Heart left ventricle (tissue), 16 donors: ENCODE results near the gene OGFR. TPM values are rescaled to one million over a fixed set of nuclear protein-coding genes. Genes with fewer than 3 reads are reported as not detected.

Experiments
- ATAC-seq, 4 donors: fragments of 200-7000 bp; cut with Tn5 transposase; one replicate each; pipeline ENCODE4 v1.9.1; 2020 to 2022; ENCODE audit warnings: moderate library complexity in 4 of 4, mild to moderate bottlenecking in 3 of 4, moderate number of reproducible peaks in 1 of 4
- DNase-seq, 5 donors: peaks; one replicate each; pipeline ENCODE4 v3.0.0-alpha.2; 2020
- H3K27ac ChIP-seq, 12 donors: fragments of 200-600 bp; sonication (generic) in 4 of 12; one replicate each; pipeline versions ENCODE4 v1.5.0 to v1.8.0; 2016 to 2022; ENCODE audit warnings: mild to moderate bottlenecking in 2 of 12
- H3K27me3 ChIP-seq, 9 donors: fragments of 200-600 bp; sonication (generic) in 2 of 9; one replicate each; pipeline versions ENCODE4 v1.5.1 to v1.8.0; 2016 to 2022; ENCODE audit warnings: mild to moderate bottlenecking in 3 of 9
- H3K36me3 ChIP-seq, 9 donors: fragments of 200-600 bp; sonication (generic) in 2 of 9; one replicate each; pipeline versions ENCODE4 v1.5.0 to v1.8.0; 2018 to 2022; ENCODE audit warnings: mild to moderate bottlenecking in 2 of 9
- H3K4me1 ChIP-seq, 12 donors: fragments of 200-600 bp; sonication (generic) in 4 of 12; one replicate each; pipeline versions ENCODE4 v1.5.0 to v1.8.0; 2016 to 2022; ENCODE audit warnings: mild to moderate bottlenecking in 3 of 12
- H3K4me3 ChIP-seq, 12 donors: fragments of 200-600 bp; sonication (generic) in 4 of 12; one replicate each; pipeline versions ENCODE4 v1.5.0 to v1.8.0; 2017 to 2022; ENCODE audit warnings: mild to moderate bottlenecking in 9 of 12, moderate library complexity in 4 of 12
- H3K9me3 ChIP-seq, 12 donors: fragments of 200-600 bp; sonication (generic) in 4 of 12; one replicate each; pipeline versions ENCODE4 v1.5.0 to v1.8.0; 2016 to 2022; ENCODE audit warnings: mild to moderate bottlenecking in 1 of 12
- POLR2A ChIP-seq, 2 donors: fragments of 450-650 bp; IDR thresholded peaks; one replicate each; pipeline ENCODE4 v1.6.1; 2017; ENCODE audit warnings: antibody characterized with exemption in 2 of 2, mild to moderate bottlenecking in 2 of 2, moderate library complexity in 2 of 2
- WGBS, 4 donors: extraction: QIAGEN DNeasy Blood & Tissue Kit in 2 of 4; methylation state at CpG; one replicate each; pipeline versions ENCODE4 v1.1.5 to v1.1.7; 2013 to 2018; 5-methylcytosine and 5-hydroxymethylcytosine counted together
- intact Hi-C, 10 donors: fragments of 100-400 bp; cut with DNase I; formaldehyde crosslinking; loops; one replicate each; pipeline versions ENCODE4 v1.11.1 to v1.14.2; 2022
- polyA plus RNA-seq, 2 donors: library from polyadenylated mRNA; stranded (reverse); fragments of 200-250 nt; gene quantifications; one replicate each; pipeline ENCODE4 v1.2.3, GENCODE V29; 2013
- total RNA-seq, 9 donors: library from RNA; depleted of rRNA in 2 of 9; stranded (reverse); fragments of >200 nt in 2 of 9; fragmentation: NEBNext Ultra II Directional in 3 of 9; extraction: Animal tissue kit (Norgen Biotek cat#: 25700) in 3 of 9; gene quantifications; one replicate each; pipeline versions ENCODE4 v1.1.0 to v1.2.4, GENCODE V29; 2016 to 2023
- TF ChIP-seq, protein P1 (sequence below), 12 donors: fragments of 200-600 bp; sonication (generic) in 4 of 12; IDR thresholded peaks; one replicate each; pipeline versions ENCODE4 v1.5.0 to v1.8.0; 2018 to 2022; ENCODE audit warnings: antibody characterized with exemption in 12 of 12, mild to moderate bottlenecking in 5 of 12
- donor health status: ischemic (EF 13 %, LVEDD 7.1; RV severe dilation, severe dysfunction).
- donor health status: healthy with polysubstance abuse.
- donor health status: DM: no; HTN: yes; CAD: no.
- donor health status: DM: no; HTN: no; CAD: no.
- donor health status: ischemic (EF 25% LVEDD 6.9; RV normal size, moderate dysfunction).
- donor health status: ischemic (EF 25% LVEDD 5.7; RV mildly dilated, moderate dysfunction).
- donor health status: healthy.
- donor health status: DM: yes; HTN: yes; CAD: no.
- donor health status: ischemic (EF 35%, LVEDD 5.7; RV mildly dilated, moderate dysfunction).
- donor health status: nonischemic (EF 11% LVEDD 7.7; RV severe dilation, severe dysfunction).
- donor health status: DM: yes; HTN: yes; CAD: no.
- donor health status: PGD.
- donor health status: ischemic (EF 29% LVEDD 5.4; RV normal size, mild dysfunction).
- donor health status: nonischemic (EF 23%, LVEDD 6.1; RV moderate dilation, normal function).

OGFR gene
- total and polyA plus RNA-seq, 11 donors, result 14.9 to 46.9 (median 21.2) TPM

DNA sequence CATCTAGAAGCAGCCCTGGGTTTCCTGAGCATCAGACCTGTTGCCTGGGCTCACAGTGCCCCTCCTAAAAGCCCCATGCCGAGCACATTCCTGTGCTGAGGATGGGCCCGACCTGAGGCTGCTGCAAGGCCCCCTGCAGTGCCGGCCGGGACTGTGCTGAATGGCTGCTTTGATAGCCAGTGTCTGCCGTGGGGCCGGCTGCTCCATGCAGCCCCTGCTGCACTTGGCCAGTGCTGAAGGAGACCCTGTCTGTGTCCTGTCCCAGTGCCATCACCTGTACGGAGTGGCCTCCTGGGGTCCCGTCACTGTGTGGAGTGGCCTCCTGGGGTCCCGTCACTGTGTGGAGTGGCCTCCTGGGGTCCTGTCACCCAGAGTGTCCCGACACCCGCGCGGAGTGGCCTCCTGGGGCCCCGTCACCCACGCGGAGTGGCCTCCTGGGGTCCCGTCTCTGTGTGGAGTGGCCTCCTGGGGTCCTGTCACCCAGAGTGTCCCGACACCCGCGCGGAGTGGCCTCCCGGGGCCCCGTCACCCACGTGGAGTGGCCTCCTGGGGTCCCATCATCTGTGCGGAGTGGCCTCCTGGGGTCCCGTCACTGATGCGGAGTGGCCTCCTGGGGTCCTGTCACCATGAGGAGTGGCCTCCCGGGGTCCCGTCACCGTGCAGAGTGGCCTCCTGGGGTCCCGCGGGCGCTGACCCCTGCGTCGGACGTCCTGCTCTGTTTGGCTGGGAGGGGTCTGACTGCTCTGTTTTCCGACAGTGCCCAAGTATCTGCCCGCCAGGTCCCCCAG is 19.2 kb downstream of the OGFR start:
- Histone ChIP-seq H3K4me3 (peak overlapping the region in 4 of 12 donors; percentile 43 to 60 (median 56)), H3K27me3 (peaks cover 0 to under 1% (median 0%) of the 10 kb centered on the region in 9 donors), H3K36me3 (no peaks in the 10 kb centered on the region), H3K9me3 (no peaks in the 10 kb centered on the region), H3K4me1 (peaks cover 0 to 28% (median 17%) of the 10 kb centered on the region in 12 donors), H3K27ac (peak overlapping the region in 1 of 12 donors; percentile 86)
- intact Hi-C loops, result no loop called here
- 82 to 90% (median 85%) methylated on average over 24 to 38 of the region's 38 CpGs for WGBS, 4 donors
- TF ChIP-seq, protein P1, sequence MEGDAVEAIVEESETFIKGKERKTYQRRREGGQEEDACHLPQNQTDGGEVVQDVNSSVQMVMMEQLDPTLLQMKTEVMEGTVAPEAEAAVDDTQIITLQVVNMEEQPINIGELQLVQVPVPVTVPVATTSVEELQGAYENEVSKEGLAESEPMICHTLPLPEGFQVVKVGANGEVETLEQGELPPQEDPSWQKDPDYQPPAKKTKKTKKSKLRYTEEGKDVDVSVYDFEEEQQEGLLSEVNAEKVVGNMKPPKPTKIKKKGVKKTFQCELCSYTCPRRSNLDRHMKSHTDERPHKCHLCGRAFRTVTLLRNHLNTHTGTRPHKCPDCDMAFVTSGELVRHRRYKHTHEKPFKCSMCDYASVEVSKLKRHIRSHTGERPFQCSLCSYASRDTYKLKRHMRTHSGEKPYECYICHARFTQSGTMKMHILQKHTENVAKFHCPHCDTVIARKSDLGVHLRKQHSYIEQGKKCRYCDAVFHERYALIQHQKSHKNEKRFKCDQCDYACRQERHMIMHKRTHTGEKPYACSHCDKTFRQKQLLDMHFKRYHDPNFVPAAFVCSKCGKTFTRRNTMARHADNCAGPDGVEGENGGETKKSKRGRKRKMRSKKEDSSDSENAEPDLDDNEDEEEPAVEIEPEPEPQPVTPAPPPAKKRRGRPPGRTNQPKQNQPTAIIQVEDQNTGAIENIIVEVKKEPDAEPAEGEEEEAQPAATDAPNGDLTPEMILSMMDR (IDR thresholded peaks at IDR 0.05), result no peak
- no peak for TF ChIP-seq POLR2A (IDR thresholded peaks at IDR 0.05)
- DNase-seq (no peak), ATAC-seq (no peak)

DNA sequence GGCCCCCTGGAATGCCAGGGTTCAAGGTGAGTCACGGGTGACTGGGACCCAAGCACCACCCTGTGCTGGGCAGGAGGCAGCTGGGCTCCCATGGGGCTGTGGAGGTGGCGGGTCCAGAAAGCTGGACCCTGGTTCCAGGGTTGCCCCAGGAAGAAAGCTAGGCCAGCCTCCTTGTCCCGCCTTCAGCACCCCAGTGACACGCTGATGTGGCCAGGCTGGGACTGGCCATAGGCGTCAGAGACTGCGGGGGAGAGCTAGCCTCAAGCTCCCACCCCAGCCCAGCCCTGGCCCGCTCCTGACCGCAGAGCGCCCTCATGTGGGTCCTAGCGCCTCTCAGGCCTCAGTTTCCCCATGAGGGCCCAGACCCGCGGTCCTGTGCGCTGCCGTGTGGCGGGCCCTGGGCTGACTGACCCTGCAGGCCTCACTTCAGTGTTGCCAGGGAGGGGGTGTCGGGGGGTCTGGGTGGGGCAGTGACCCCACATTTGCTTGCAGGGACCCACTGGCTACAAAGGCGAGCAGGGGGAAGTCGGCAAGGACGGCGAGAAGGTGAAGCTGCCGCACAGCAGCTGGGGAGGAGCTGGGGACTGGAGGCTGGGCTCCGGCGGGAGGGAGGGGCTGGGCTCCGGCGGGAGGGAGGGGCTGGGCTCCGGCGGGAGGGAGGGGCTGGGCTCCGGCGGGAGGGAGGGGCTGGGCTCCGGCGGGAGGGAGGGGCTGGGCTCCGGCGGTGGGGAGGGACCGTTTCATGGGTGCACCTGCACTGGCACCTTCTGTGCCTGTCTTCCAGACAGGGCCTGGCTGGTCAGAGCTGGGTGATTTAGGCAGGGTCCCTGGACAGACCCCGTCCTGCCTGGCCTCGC is 20.1 kb downstream of the OGFR start:
- H3K27ac ChIP-seq, result peak overlapping the region in 3 of 12 donors; percentile 66 to 86 (median 74)
- 8 to 40% (median 26%) methylated on average over 10 to 36 of the region's 36 CpGs for WGBS, 4 donors
- peak in 2 of 4 donors; percentile 14 to 53 for ATAC-seq

DNA sequence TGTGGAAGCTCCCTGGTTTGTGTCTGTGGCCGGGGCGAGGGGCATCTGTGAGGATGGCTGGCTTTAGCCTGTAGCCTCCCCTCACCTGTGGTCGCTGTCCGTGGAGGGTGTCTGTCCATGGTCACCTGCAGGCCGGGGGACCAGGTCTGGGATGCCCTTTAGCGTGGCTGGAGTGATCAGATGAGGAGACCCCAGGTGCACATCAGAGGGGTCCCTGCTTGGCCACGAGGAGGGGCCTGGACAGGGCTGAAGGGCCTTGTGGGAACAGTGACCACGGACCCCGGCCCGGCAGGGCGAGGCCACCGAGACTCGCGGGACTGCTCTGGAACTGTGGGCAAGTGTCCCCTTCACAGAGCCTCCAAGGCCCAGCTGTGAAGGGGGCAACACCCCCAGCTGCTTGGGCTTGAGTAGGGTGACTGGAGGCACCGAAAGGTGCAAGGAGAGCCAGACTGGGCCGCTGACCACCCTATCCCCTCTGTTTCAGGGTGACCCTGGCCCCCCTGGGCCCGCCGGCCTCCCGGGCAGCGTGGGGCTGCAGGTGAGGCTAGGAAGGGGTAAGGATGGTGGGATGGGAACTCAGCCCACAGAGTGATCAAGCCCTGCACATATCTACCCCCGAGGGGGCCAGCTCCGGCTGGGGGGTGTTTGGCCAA is 20.8 kb downstream of the OGFR start:
- no peak for ATAC-seq
- peaks cover 0 to 14% (median 6%) of the 10 kb centered on the region in 12 donors for H3K4me1 ChIP-seq

More for the DNA sequence above, 20.1 kb downstream of the OGFR start:
- DNase-seq, result peak in 1 of 5 donors; percentile 78
- H3K4me3 ChIP-seq, result peak overlapping the region in 8 of 12 donors; percentile 6 to 60 (median 45)
- no peak for TF ChIP-seq POLR2A (IDR thresholded peaks at IDR 0.05)
- TF ChIP-seq, protein P1 (IDR thresholded peaks at IDR 0.05), result no peak
- H3K27me3 ChIP-seq, result no peaks in the 10 kb centered on the region
- no peaks in the 10 kb centered on the region for H3K9me3 ChIP-seq
- H3K36me3 ChIP-seq, result no peaks in the 10 kb centered on the region
- intact Hi-C loops, result no loop called here
- peaks cover 0 to 19% (median 9%) of the 10 kb centered on the region in 12 donors for H3K4me1 ChIP-seq

More for the DNA sequence above, 20.8 kb downstream of the OGFR start:
- Histone ChIP-seq H3K9me3 (no peaks in the 10 kb centered on the region), H3K36me3 (no peaks in the 10 kb centered on the region), H3K27me3 (no peaks in the 10 kb centered on the region), H3K4me3 (peak overlapping the region in 2 of 12 donors; percentile 59 to 60), H3K27ac (peak overlapping the region in 1 of 12 donors; percentile 86)
- TF ChIP-seq POLR2A (IDR thresholded peaks at IDR 0.05), result no peak
- TF ChIP-seq, protein P1 (IDR thresholded peaks at IDR 0.05), result no peak
- intact Hi-C loops, result no loop called here
- no peak for DNase-seq
- 78 to 88% (median 79%) methylated on average over 7 to 22 of the region's 22 CpGs for WGBS, 4 donors
